OCI-LY1 (cell line): ENCODE results near the gene IFNGR1.

Experiments used
- H2AFZ ChIP-seq: fragments of 200-600 bp; sonication (generic), shearing (Covaris generic); 2 replicates; pipeline ENCODE4 v1.6.0; 2014; ENCODE audit warnings: antibody characterized with exemption, mild to moderate bottlenecking, low read length
- H3F3A ChIP-seq: fragments of 200-600 bp; sonication (generic), shearing (Covaris generic); 2 replicates; pipeline ENCODE4 v1.6.0; 2014; ENCODE audit warnings: mild to moderate bottlenecking, antibody characterized with exemption, low read length, moderate library complexity; ENCODE audit not compliant: insufficient read depth
- H3K27ac ChIP-seq: fragments of 200-600 bp; sonication (generic); 2 replicates; pipeline ENCODE4 v1.5.1; 2014; ENCODE audit warnings: low read length, mixed run types, mild to moderate bottlenecking, low read depth; ENCODE audit not compliant: poor library complexity, severe bottlenecking
- H3K27me3 ChIP-seq: fragments of 200-600 bp; sonication (generic); 2 replicates; pipeline ENCODE4 v1.6.0; 2014; ENCODE audit warnings: antibody characterized with exemption, mild to moderate bottlenecking, low read length, moderate library complexity; ENCODE audit not compliant: insufficient read depth
- H3K36me3 ChIP-seq: fragments of 200-600 bp; sonication (generic); 2 replicates; pipeline ENCODE4 v1.6.1; 2014; ENCODE audit warnings: mild to moderate bottlenecking, antibody characterized with exemption, low read length, moderate library complexity, mixed read lengths; ENCODE audit not compliant: insufficient read depth
- H3K4me1 ChIP-seq: fragments of 200-600 bp; sonication (generic); 2 replicates; pipeline ENCODE4 v1.5.1; 2014; ENCODE audit warnings: mild to moderate bottlenecking, low read length, moderate library complexity; ENCODE audit not compliant: insufficient read depth, severe bottlenecking
- H3K4me2 ChIP-seq: fragments of 200-600 bp; sonication (generic), shearing (Covaris generic); 2 replicates; pipeline ENCODE4 v1.6.1; 2014; ENCODE audit warnings: low read length
- H3K4me3 ChIP-seq: fragments of 200-600 bp; sonication (generic); 2 replicates; pipeline ENCODE4 v1.5.1; 2014; ENCODE audit warnings: low read length, low read depth, mild to moderate bottlenecking, mixed read lengths; ENCODE audit not compliant: poor library complexity, severe bottlenecking
- H3K79me2 ChIP-seq: fragments of 200-600 bp; shearing (Covaris generic); 2 replicates; pipeline ENCODE4 v1.6.1; 2016; ENCODE audit warnings: mixed run types, low read length, mixed read lengths; ENCODE audit not compliant: insufficient read depth
- H3K9ac ChIP-seq: fragments of 200-600 bp; sonication (generic), shearing (Covaris generic); 2 replicates; pipeline ENCODE4 v1.6.1; 2014; ENCODE audit warnings: mild to moderate bottlenecking, low read length, mixed read lengths
- H3K9me2 ChIP-seq: fragments of 200-600 bp; sonication (generic), shearing (Covaris generic); 2 replicates; pipeline ENCODE4 v1.6.1; 2014; ENCODE audit warnings: low read depth, mild to moderate bottlenecking, low read length, mixed read lengths
- H3K9me3 ChIP-seq: fragments of 200-600 bp; shearing (Covaris generic); 2 replicates; pipeline ENCODE4 v1.6.1; 2014; ENCODE audit warnings: low read length, mixed read lengths
- H4K20me1 ChIP-seq: fragments of 200-600 bp; sonication (generic), shearing (Covaris generic); 2 replicates; pipeline ENCODE4 v1.6.0; 2016; ENCODE audit warnings: mild to moderate bottlenecking, low read length; ENCODE audit not compliant: insufficient read depth
- EZH2 ChIP-seq: fragments of 200-600 bp; sonication (generic), shearing (Covaris generic); IDR thresholded peaks from 2 replicates; pipeline ENCODE4 v1.8.0; 2017; ENCODE audit warnings: borderline replicate concordance, mixed run types, mild to moderate bottlenecking, antibody characterized with exemption, low read length, moderate library complexity, mixed read lengths
- TF ChIP-seq, protein P1 (sequence below): fragments of 200-600 bp; sonication (generic), shearing (Covaris generic); IDR thresholded peaks from 2 replicates; pipeline ENCODE4 v1.5.1; 2017; ENCODE audit warnings: mild to moderate bottlenecking, antibody characterized with exemption, low read length, moderate library complexity, mixed read lengths

IFNGR1 gene

DNA sequence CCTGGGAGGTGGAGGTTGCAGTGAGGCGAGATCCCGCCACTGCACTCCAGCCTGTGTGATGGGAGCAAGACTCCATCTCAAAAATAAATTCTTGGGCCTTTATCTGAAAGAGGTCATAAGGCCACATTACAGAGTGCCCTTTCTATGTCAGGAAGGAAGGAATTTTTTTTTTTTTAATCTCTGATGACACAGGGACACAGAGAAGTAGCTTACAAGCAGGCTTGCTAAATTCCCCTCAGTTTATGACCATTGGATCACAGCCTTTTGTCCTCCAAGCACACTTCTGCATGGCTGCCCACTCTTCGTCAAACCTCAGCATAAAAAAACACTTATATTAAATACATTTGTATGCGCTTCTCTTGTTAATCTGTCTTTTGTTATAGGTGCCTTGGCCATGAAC lies 7.5 kb upstream of the IFNGR1 start:
- no peak overlapping the region for H3K4me2 ChIP-seq
- H3K4me3 ChIP-seq: no peak overlapping the region
- no peak overlapping the region for H3K9ac ChIP-seq
- H3K4me1 ChIP-seq: peaks cover 35% of the 10 kb centered on the region
- no peak for TF ChIP-seq EZH2
- TF ChIP-seq, protein P1, sequence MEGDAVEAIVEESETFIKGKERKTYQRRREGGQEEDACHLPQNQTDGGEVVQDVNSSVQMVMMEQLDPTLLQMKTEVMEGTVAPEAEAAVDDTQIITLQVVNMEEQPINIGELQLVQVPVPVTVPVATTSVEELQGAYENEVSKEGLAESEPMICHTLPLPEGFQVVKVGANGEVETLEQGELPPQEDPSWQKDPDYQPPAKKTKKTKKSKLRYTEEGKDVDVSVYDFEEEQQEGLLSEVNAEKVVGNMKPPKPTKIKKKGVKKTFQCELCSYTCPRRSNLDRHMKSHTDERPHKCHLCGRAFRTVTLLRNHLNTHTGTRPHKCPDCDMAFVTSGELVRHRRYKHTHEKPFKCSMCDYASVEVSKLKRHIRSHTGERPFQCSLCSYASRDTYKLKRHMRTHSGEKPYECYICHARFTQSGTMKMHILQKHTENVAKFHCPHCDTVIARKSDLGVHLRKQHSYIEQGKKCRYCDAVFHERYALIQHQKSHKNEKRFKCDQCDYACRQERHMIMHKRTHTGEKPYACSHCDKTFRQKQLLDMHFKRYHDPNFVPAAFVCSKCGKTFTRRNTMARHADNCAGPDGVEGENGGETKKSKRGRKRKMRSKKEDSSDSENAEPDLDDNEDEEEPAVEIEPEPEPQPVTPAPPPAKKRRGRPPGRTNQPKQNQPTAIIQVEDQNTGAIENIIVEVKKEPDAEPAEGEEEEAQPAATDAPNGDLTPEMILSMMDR: no peak
- H3F3A ChIP-seq: no peaks in the 10 kb centered on the region
- no peaks in the 10 kb centered on the region for H3K9me3 ChIP-seq
- H3K36me3 ChIP-seq: no peaks in the 10 kb centered on the region
- no peaks in the 10 kb centered on the region for H3K9me2 ChIP-seq
- H2AFZ ChIP-seq: no peak overlapping the region
- no peaks in the 10 kb centered on the region for H3K27me3 ChIP-seq
- H3K27ac ChIP-seq: no peak overlapping the region
- no peaks in the 10 kb centered on the region for H4K20me1 ChIP-seq
- no peaks in the 10 kb centered on the region for H3K79me2 ChIP-seq

DNA sequence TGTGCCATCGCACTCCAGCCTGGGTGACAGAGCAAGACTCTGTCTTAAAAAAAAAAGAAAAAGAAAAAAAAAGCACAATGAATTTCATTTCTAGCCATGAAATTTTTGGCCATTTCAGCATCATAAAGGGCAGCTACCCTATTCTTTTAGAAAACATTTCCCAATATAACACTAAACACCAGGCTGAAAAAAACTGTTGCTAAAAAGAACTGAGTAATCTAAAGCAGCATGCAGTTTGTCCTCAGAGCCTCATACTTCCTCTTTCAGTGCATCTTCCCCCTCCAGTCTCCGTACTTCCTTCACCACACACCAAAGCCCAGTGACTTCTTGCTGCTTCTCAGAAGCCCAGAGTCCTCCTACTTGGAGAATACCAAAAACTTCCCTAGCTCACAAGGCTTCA lies 5.6 kb upstream of the IFNGR1 start:
- Histone ChIP-seq H3K4me1 (peaks cover 45% of the 10 kb centered on the region), H3K27me3 (no peaks in the 10 kb centered on the region), H3K79me2 (no peaks in the 10 kb centered on the region), H3F3A (no peaks in the 10 kb centered on the region), H4K20me1 (no peaks in the 10 kb centered on the region), H2AFZ (no peak overlapping the region), H3K9ac (no peak overlapping the region), H3K36me3 (no peaks in the 10 kb centered on the region), H3K9me3 (no peaks in the 10 kb centered on the region), H3K9me2 (no peaks in the 10 kb centered on the region), H3K4me2 (no peak overlapping the region; the same call in 1 of the 2 replicates), H3K27ac (peak overlapping the region; percentile 60), H3K4me3 (no peak overlapping the region)
- no peak for TF ChIP-seq EZH2
- TF ChIP-seq, protein P1: no peak

DNA sequence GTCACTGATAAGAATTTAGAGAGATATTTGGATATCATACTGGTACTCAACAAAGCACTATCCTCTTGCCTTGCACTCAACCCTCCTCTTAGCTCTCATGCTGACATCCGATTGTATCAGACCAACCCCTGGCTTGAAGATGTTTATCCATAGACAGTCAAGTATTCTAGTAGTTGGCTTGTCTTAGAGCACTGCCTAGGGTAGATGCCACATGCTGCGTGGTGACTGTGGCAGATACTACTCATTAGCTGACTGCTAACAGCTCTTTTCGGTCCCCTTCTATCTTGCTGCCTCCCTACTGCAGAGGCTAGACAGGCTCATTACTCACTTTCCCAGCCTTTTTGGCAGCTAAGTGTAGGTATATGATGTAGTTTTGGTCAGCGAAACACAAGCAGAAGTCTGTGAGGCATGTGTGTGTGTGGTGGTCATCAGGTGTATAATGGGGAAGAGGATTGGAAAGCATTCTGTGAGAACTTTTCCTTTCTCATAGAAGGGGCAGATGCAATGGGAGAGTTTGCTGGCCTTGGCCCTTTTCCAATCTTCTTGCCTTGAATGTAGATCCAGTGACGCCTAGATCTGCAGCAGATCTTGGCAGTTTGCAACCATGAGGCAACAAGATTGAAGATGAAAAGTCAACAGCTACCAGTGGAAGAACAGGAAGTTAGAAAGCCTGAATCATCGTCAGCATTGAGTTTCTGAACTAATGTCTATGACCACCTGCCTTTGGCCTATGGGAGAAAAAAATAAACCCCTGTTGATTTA lies 4.4 kb upstream of the IFNGR1 start:
- Histone ChIP-seq H3K27me3 (no peaks in the 10 kb centered on the region), H3K9ac (no peak overlapping the region), H3K9me3 (no peaks in the 10 kb centered on the region), H3F3A (no peaks in the 10 kb centered on the region), H3K9me2 (no peaks in the 10 kb centered on the region), H3K27ac (peak overlapping the region; percentile 60), H3K36me3 (no peaks in the 10 kb centered on the region), H3K4me3 (no peak overlapping the region), H3K4me2 (peak overlapping the region; percentile 1; the same call in 1 of the 2 replicates), H4K20me1 (no peaks in the 10 kb centered on the region), H2AFZ (no peak overlapping the region), H3K79me2 (no peaks in the 10 kb centered on the region), H3K4me1 (peaks cover 50% of the 10 kb centered on the region)
- TF ChIP-seq EZH2: no peak
- TF ChIP-seq, protein P1: no peak
